ENCODE data around the gene ABCC4. TPM values are rescaled to one million over a fixed set of nuclear protein-coding genes. Genes with fewer than 3 reads are reported as not detected.
A peak's percentile ranks its signal among the peaks of the same experiment; 100 is the strongest.
"Not testable (repeated sequence)": the region's sequence is repeated elsewhere in the genome, so short reads cannot be mapped to it uniquely, and the experiment has no call there.

ABCC4 gene
- polyA plus RNA-seq, 1 donor from 2014 or later: 5.6 TPM

GRCh38 chr13:95317039-95317989 is 16.1 kb upstream of the ABCC4 start:
- no peaks in the 10 kb centered on the region for H3K4me1 Mint-ChIP-seq
- no peaks in the 10 kb centered on the region for H3K36me3 Mint-ChIP-seq
- H3K27me3 Mint-ChIP-seq: no peaks in the 10 kb centered on the region
- no peak overlapping the region for H3K4me3 Mint-ChIP-seq
- no peak overlapping the region for H3K27ac Mint-ChIP-seq
- H3K9me3 Mint-ChIP-seq: no peaks in the 10 kb centered on the region

DNA sequence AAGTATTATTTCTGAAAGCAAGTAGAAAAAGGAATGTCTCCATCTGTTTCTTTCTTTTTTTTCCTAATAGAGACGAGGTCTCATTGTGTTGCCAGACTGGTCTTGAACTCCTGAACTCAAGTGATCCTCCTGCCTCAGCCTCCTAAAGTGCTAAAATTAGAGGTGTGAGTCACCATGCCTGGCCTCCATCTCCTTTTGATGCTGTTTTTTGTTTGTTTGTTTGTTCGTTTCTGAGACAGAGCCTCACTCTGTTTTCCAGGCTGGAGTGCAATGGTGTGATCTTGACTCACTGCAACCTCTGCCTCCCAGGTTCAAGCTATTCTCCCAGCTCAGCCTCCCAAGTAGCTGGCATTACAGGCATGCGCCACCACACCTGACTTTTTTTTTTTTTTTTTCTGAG is 14.5 kb upstream of the ABCC4 start:
- no peak overlapping the region for H3K4me3 Mint-ChIP-seq
- H3K36me3 Mint-ChIP-seq: no peaks in the 10 kb centered on the region
- H3K4me1 Mint-ChIP-seq: no peaks in the 10 kb centered on the region
- no peaks in the 10 kb centered on the region for H3K27me3 Mint-ChIP-seq
- H3K27ac Mint-ChIP-seq: no peak overlapping the region
- no peaks in the 10 kb centered on the region for H3K9me3 Mint-ChIP-seq

- Mint-ChIP-seq H3K4me3 (no peak overlapping the region), H3K27ac (no peak overlapping the region), H3K27me3 (no peaks in the 10 kb centered on the region), H3K4me1 (peaks cover 0 to 5% (median 3%) of the 10 kb centered on the region in 3 donors), H3K9me3 (no peaks in the 10 kb centered on the region), H3K36me3 (no peaks in the 10 kb centered on the region)
Observed at GRCh38 chr13:95307507-95307906, 6.3 kb upstream of the ABCC4 start.

- H3K4me3 Mint-ChIP-seq: peak overlapping the region in 1 of 4 donors; percentile 2
- H3K4me1 Mint-ChIP-seq: peaks cover 7 to 15% (median 13%) of the 10 kb centered on the region in 3 donors
- no peaks in the 10 kb centered on the region for H3K36me3 Mint-ChIP-seq
- no peak overlapping the region for H3K27ac Mint-ChIP-seq
- peaks cover 5% of the 10 kb centered on the region for H3K27me3 Mint-ChIP-seq
- H3K9me3 Mint-ChIP-seq: no peaks in the 10 kb centered on the region
Observed at GRCh38 chr13:95304453-95304852, 3.2 kb upstream of the ABCC4 start.

GRCh38 chr13:95301968-95302393 is 730 bp upstream of the ABCC4 start:
- Mint-ChIP-seq H3K4me3 (peak overlapping the region; percentile 77 to 93 (median 87)), H3K9me3 (no peaks in the 10 kb centered on the region), H3K36me3 (no peaks in the 10 kb centered on the region), H3K27ac (peak overlapping the region in 1 of 3 donors; percentile 1), H3K4me1 (peaks cover 15 to 24% (median 18%) of the 10 kb centered on the region in 3 donors), H3K27me3 (peaks cover 5% of the 10 kb centered on the region)

DNA sequence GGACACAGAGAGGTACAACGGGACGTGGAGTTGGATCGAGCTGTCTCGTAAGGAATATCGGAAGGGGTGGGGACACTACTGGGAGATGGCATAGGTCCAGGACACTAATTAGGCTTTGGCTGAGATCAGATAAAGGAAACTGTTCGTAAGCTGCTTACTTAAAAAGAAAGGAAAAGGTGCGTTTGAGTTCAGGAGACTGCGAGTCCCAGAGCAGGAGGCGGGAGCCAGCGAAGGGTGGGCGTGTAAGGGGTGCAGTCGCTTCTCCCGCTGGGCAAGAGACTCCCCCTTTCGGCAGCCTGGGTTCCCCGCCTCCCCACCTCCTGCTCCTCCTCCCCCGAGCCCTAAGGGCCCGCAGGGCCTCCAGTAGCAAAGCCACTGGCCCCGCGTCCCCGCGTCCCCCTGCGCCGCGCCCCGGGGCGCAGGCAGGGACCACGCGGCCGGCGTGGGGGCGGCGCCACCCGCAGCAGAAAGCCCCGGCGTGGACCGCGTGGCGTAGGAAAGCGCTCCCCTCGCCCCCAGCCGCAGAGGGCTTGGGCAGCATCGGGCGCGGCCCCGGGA is 547 bp downstream of the ABCC4 start:
- peak overlapping the region in 2 of 3 donors; percentile 14 to 88 for H3K27ac Mint-ChIP-seq
- peaks cover 18 to 28% (median 19%) of the 10 kb centered on the region in 3 donors for H3K4me1 Mint-ChIP-seq
- peak overlapping the region; percentile 82 to 97 (median 87) for H3K4me3 Mint-ChIP-seq
- peaks cover 5% of the 10 kb centered on the region for H3K27me3 Mint-ChIP-seq
- no peaks in the 10 kb centered on the region for H3K36me3 Mint-ChIP-seq
- no peaks in the 10 kb centered on the region for H3K9me3 Mint-ChIP-seq

DNA sequence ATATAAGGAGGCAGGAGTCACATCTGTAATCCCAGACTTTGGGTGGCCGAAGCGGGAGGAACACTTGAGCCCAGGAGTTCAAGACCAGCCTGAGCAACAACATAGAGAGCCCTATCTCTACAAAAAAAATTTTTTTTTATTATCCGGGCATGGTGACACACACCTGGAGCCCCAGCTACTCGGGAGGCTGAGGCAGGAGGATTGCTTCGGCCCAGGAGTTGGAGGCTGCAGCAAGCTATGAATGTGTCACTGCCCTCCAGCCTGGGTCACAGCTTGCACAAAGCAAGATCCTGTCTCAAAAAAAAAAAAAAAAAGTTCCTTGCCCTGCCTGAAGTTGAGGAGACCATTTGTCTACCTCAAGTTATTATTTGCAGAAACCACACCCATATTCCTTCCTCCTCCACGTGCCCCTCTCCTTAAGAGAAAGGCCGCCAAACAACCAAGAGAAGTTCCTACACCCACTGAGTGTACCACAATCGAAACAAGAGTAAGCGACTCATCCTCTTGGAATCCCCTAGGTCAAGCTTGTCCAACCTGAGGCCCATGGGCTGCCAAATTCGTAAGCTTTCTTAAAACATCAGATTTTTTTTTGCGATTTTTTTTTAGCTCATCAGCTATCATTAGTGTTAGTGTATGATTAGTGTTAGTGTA is 2.2 kb downstream of the ABCC4 start:
- peaks cover 5% of the 10 kb centered on the region for H3K27me3 Mint-ChIP-seq
- H3K4me1 Mint-ChIP-seq: peaks cover 18 to 30% (median 19%) of the 10 kb centered on the region in 3 donors
- H3K4me3 Mint-ChIP-seq: peak overlapping the region; percentile 65 to 97 (median 87)
- H3K27ac Mint-ChIP-seq: peak overlapping the region; percentile 9 to 91 (median 88)
- no peaks in the 10 kb centered on the region for H3K36me3 Mint-ChIP-seq
- no peaks in the 10 kb centered on the region for H3K9me3 Mint-ChIP-seq

GRCh38 chr13:95298169-95298965 is 2.9 kb downstream of the ABCC4 start:
- H3K36me3 Mint-ChIP-seq: no peaks in the 10 kb centered on the region
- H3K4me1 Mint-ChIP-seq: peaks cover 18 to 30% (median 19%) of the 10 kb centered on the region in 3 donors
- peak overlapping the region in 1 of 3 donors; percentile 62 for H3K27ac Mint-ChIP-seq
- H3K4me3 Mint-ChIP-seq: peak overlapping the region in 3 of 4 donors; percentile 1 to 83 (median 17)
- no peaks in the 10 kb centered on the region for H3K9me3 Mint-ChIP-seq
- peaks cover 5% of the 10 kb centered on the region for H3K27me3 Mint-ChIP-seq

DNA sequence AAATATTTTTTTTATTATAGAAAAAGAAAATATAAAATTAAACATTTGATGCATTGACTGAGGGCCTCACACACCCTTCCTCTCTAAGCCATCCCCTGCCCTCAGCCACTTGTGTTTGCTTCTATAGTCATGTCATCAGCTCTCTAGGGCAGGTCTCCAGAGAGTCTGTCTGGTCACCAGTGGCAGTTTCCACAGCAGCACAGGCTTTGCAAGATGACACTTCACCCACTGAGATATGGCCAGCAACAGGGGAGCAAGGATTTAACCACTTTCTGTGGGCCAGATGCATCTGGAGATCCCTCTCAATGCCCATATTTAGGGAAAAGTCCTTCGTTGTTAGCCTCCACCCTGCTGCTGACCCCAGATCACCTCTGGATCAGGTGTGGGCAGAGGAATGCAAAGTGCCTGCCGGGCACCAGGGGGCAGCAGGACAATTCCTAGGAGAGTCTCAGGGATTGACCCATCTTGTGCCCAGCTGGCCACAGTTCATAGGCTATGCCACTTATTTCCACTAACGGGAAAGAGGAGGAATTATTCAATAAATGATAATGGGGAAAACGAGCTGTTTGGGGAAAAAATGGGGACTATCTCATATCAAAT is 4.8 kb downstream of the ABCC4 start:
- Mint-ChIP-seq H3K27me3 (no peaks in the 10 kb centered on the region), H3K4me3 (peak overlapping the region in 1 of 4 donors; percentile 36), H3K4me1 (peaks cover 8 to 27% (median 15%) of the 10 kb centered on the region in 3 donors), H3K36me3 (peaks cover 3% of the 10 kb centered on the region), H3K9me3 (no peaks in the 10 kb centered on the region), H3K27ac (no peak overlapping the region)

DNA sequence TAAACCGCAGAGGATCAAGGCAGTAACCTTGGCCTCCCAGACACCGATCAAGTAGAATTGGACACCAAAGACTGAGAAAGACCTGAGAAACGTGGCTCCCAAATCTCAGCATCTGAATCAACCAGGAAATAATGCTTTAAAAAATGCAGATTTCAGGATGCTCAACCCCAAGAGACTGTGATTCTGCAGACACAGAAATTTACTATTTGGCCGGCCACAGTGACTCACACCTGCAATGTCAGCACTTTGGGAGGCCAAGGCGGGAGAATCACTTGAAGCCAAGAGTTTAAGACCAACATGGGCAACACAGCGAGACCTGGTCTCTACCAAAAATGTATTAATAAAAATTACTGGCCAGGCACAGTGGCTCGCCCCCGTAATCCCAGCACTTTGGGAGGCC is 6.2 kb downstream of the ABCC4 start:
- H3K27me3 Mint-ChIP-seq: no peaks in the 10 kb centered on the region
- H3K4me1 Mint-ChIP-seq: peaks cover 8 to 26% (median 15%) of the 10 kb centered on the region in 3 donors
- no peaks in the 10 kb centered on the region for H3K9me3 Mint-ChIP-seq
- peaks cover 3% of the 10 kb centered on the region for H3K36me3 Mint-ChIP-seq
- no peak overlapping the region for H3K4me3 Mint-ChIP-seq
- H3K27ac Mint-ChIP-seq: no peak overlapping the region

DNA sequence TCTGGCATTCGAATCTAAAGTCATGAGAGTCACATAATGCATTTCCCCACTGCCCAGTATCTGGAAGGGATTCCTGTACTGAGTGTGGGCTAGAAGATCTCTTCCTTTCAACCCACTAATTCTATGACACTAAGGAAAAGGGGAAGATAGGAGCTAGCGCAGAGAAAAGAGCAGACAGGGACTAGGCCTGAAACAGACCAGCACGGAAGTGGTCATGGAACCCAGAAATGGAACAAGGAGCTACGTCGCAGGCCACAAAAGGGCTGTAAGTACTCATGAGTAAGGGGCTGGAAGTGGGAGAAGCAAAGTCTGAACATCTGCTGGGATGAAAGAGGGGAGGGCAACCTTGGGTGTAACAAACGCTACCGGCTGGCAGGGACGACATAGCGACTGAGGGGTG is 8.6 kb downstream of the ABCC4 start:
- no peaks in the 10 kb centered on the region for H3K27me3 Mint-ChIP-seq
- peaks cover 6 to 15% (median 7%) of the 10 kb centered on the region in 3 donors for H3K4me1 Mint-ChIP-seq
- peak overlapping the region in 1 of 4 donors; percentile 30 for H3K4me3 Mint-ChIP-seq
- H3K9me3 Mint-ChIP-seq: no peaks in the 10 kb centered on the region
- H3K36me3 Mint-ChIP-seq: peaks cover 3% of the 10 kb centered on the region
- no peak overlapping the region for H3K27ac Mint-ChIP-seq

GRCh38 chr13:95289901-95290300 is 11.3 kb downstream of the ABCC4 start:
- not testable (repeated sequence) for H3K27me3 Mint-ChIP-seq, H3K9me3 Mint-ChIP-seq, H3K27ac Mint-ChIP-seq, H3K4me3 Mint-ChIP-seq, H3K36me3 Mint-ChIP-seq
- H3K4me1 Mint-ChIP-seq: peaks cover 10 to 16% (median 12%) of the 10 kb centered on the region in 3 donors

GRCh38 chr13:95289020-95289444 is 12.2 kb downstream of the ABCC4 start:
- no peaks in the 10 kb centered on the region for H3K27me3 Mint-ChIP-seq
- H3K4me1 Mint-ChIP-seq: peaks cover 10 to 15% (median 12%) of the 10 kb centered on the region in 3 donors
- peaks cover 3% of the 10 kb centered on the region for H3K36me3 Mint-ChIP-seq
- no peak overlapping the region for H3K27ac Mint-ChIP-seq
- no peaks in the 10 kb centered on the region for H3K9me3 Mint-ChIP-seq
- H3K4me3 Mint-ChIP-seq: no peak overlapping the region

DNA sequence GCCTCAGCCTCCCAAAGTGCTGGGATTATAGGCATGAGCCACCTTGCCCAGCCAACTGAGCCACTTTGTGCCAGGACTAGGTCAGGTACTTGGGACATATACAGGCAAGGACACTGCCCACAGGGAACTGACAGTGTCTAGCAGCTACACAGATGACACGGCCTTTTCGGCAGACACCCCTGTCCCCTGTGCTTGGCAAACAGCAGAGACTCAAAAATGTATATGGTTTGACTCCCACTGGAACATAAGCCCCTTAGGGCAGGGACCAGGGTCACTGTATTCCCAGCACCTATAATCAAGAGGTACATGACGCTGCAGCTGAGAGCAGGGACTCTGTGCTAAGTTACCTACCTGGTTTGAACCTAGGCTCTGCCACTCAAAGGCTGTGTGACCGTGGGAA is 16.8 kb downstream of the ABCC4 start:
- H3K36me3 Mint-ChIP-seq: no peaks in the 10 kb centered on the region
- H3K4me1 Mint-ChIP-seq: peaks cover 22 to 27% (median 26%) of the 10 kb centered on the region in 3 donors
- H3K27ac Mint-ChIP-seq: no peak overlapping the region
- H3K9me3 Mint-ChIP-seq: no peaks in the 10 kb centered on the region
- H3K27me3 Mint-ChIP-seq: no peaks in the 10 kb centered on the region
- H3K4me3 Mint-ChIP-seq: no peak overlapping the region

Data from IgD-negative memory B cell (primary cell).